ENCODE data around the gene NCAM2.

- TF ChIP-seq CTCF (IDR thresholded peaks at IDR 0.05; ENCODE audit: control extremely low read depth in 1 of 3, insufficient read depth in 1 of 3, low read depth in 1 of 3, low read length in 3 of 3) = no peak
- TF ChIP-seq YY1 (IDR thresholded peaks at IDR 0.05; ENCODE audit: low read depth, low read length) = no peak
- no peak for TF ChIP-seq CREB1 (IDR thresholded peaks at IDR 0.05)
- TF ChIP-seq EZH2 (IDR thresholded peaks at IDR 0.05; ENCODE audit: low read depth, low read length, severe bottlenecking) = no peak
- TF ChIP-seq CHD2 (IDR thresholded peaks at IDR 0.05; ENCODE audit: low read length) = no peak
- TF ChIP-seq JUN (IDR thresholded peaks at IDR 0.05; ENCODE audit: low read depth, low read length) = no peak
These were observed 369.4 kb downstream of the NCAM2 start for GRCh38 chr21:21367583-21367982.
